ENCODE measurements around the gene MDP1.

Gene MDP1

GRCh38 chr14:24179961-24180796 lies 35.7 kb downstream of the MDP1 start:
- TF ChIP-seq, protein P1, sequence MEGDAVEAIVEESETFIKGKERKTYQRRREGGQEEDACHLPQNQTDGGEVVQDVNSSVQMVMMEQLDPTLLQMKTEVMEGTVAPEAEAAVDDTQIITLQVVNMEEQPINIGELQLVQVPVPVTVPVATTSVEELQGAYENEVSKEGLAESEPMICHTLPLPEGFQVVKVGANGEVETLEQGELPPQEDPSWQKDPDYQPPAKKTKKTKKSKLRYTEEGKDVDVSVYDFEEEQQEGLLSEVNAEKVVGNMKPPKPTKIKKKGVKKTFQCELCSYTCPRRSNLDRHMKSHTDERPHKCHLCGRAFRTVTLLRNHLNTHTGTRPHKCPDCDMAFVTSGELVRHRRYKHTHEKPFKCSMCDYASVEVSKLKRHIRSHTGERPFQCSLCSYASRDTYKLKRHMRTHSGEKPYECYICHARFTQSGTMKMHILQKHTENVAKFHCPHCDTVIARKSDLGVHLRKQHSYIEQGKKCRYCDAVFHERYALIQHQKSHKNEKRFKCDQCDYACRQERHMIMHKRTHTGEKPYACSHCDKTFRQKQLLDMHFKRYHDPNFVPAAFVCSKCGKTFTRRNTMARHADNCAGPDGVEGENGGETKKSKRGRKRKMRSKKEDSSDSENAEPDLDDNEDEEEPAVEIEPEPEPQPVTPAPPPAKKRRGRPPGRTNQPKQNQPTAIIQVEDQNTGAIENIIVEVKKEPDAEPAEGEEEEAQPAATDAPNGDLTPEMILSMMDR (conservative IDR thresholded peaks at IDR 0.05), result no peak
- no peak overlapping the region for H3K27ac ChIP-seq

- no peak overlapping the region for H3K27ac ChIP-seq
- TF ChIP-seq, protein P1 (conservative IDR thresholded peaks at IDR 0.05), result no peak
Observed at GRCh38 chr14:24179294-24179960, 36.4 kb downstream of the MDP1 start.

- TF ChIP-seq, protein P1 (conservative IDR thresholded peaks at IDR 0.05), result no peak
- no peak overlapping the region for H3K27ac ChIP-seq
Observed at GRCh38 chr14:24178399-24179178, 37.3 kb downstream of the MDP1 start.

DNA sequence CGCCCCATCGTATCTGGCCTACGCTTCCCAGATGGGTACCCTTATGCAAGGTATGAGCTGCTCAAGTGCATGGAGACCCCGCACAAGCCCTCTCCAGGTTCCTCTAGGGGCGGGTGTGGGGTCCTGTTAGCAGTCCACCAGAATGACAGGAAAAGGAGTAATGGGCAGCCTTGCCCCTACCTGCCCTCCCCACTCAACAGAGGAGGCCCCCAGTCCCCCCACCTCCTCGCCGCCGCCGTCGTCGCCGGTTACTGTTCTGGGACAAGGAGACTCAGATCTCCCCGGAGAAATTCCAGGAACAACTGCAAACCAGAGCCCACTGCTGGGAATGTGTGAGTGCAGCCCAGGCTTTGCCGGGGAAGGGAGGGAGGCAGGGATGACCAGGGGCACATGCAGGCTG lies 38.0 kb downstream of the MDP1 start:
- H3K27ac ChIP-seq, result no peak overlapping the region
- TF ChIP-seq, protein P1 (conservative IDR thresholded peaks at IDR 0.05), result no peak

DNA sequence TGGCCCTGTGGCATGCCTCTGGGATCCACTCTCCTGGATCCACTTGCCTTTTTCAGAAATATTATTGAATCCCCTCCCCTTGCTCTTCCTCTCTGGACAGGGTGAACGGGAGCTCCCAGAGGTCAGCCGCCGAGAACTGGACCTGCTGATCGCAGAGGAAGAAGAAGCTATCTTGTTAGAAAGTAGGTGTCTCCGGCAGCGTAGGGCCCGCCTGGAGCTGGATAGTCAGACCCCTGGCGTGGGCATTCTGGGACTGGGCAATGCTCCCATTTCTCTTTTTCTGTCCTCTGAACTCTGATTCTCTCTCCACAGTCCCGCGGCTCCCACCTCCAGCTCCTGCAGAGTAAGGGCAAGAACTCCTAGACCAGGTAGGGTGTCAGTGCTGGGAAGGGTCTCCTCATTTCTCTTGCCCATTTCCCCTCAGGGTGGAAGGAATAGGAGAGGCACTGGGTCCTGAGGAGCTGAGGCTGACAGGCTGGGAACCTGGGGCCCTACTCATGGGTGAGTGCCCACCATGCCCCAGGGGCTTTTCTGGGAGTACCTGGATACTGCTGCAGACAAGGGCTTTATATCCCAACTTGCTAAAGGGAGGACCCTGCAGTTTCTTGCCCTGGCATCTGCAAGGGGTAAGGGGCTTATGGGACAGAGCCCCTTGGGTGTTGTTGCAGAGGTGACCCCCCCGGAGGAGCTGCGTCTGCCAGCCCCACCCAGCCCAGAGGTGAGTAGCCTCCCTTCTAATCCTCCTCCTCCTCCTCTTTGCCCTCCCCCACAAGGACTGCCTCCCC lies 38.6 kb downstream of the MDP1 start:
- H3K27ac ChIP-seq, result no peak overlapping the region
- TF ChIP-seq, protein P1 (conservative IDR thresholded peaks at IDR 0.05), result no peak

DNA sequence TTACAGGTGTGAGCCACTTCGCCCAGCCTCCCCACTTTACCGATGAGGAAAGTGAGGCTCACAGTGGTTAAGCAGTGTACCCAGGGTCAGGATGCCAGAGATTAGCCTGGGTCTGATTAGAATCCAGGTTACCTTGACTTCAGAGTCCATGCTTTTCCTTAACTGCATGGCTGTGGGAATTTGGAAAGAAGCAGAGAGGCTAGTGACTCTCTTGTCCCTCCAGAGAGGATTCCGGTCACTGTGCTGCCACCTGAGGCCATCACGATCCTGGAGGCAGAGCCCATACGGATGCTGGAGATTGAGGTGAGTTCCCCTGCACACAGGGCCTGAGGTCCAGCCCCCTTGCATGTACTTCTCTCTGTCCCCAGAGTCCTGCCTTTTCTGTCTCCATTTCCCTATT lies 39.3 kb downstream of the MDP1 start:
- H3K27ac ChIP-seq, result no peak overlapping the region
- TF ChIP-seq, protein P1 (conservative IDR thresholded peaks at IDR 0.05), result no peak
